ENCODE measurements around the gene SMIM35.

Gene SMIM35

DNA sequence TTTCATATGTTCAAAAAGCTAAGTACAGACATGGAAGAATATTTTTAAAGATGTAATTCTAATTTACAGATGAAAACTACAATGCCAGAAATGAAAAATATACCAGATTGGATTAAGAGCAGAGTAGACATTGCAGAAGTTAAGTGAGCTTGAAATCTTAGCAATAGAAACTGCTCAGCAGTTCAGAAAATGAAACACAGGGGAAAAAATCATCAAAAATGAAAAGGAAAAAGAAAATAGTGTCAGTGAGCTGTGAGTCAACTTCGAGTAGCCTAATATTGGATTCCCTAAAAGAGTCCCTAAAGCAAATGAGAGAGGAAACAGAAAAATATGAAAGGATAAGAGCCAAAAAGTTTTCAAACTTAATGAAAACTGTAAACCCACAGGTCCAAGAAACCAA is 126.4 kb downstream of the SMIM35 start:
- Histone ChIP-seq H3K4me1 (ENCODE audit: control insufficient read depth in 1 of 2, insufficient read depth in 1 of 2, low read depth in 1 of 2, low read length in 1 of 2) (peaks cover 0 to 6% of the 10 kb centered on the region in 2 experiments), H3K27me3 (no peaks in the 10 kb centered on the region), H3K27ac (no peak overlapping the region), H3K36me3 (no peaks in the 10 kb centered on the region), H3K9me3 (no peaks in the 10 kb centered on the region), H3K4me3 (ENCODE audit: low read depth in 1 of 2, low read length in 1 of 2) (no peak overlapping the region)
- TF ChIP-seq, protein P1, sequence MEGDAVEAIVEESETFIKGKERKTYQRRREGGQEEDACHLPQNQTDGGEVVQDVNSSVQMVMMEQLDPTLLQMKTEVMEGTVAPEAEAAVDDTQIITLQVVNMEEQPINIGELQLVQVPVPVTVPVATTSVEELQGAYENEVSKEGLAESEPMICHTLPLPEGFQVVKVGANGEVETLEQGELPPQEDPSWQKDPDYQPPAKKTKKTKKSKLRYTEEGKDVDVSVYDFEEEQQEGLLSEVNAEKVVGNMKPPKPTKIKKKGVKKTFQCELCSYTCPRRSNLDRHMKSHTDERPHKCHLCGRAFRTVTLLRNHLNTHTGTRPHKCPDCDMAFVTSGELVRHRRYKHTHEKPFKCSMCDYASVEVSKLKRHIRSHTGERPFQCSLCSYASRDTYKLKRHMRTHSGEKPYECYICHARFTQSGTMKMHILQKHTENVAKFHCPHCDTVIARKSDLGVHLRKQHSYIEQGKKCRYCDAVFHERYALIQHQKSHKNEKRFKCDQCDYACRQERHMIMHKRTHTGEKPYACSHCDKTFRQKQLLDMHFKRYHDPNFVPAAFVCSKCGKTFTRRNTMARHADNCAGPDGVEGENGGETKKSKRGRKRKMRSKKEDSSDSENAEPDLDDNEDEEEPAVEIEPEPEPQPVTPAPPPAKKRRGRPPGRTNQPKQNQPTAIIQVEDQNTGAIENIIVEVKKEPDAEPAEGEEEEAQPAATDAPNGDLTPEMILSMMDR (IDR thresholded peaks at IDR 0.05) = no peak

DNA sequence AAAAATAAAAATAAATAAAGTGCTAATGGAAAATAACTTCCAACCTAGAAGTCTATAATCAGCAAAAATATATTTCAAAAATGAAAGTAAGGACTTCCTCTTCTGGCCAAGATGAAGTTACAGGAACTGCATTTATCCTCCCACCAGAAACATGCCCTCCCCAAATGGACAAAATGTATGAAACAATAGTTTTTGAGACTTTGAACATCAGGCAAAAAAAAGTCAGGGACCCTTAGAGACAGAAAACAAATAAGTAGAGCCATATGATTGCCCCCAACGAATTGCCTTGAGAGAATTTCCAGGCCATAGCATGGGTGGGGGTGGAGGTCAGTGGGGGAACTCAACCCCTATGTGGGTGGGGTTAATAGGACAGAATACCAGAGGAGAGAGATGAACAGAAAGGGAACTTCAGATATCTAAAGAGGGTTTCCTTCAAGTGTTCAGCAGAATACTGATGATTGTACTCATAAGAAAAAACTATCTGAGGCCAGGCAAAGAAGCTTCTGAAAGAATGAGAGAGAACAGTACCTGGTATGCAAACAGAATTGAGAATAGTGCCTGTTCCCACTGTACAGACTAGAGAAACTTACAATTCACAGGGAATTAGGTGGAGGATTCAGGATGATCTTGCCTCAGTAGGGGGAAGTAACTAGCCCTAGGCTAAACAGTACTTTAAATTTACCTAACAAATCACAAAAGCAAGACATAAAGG is 127.2 kb downstream of the SMIM35 start:
- Histone ChIP-seq H3K36me3 (no peaks in the 10 kb centered on the region), H3K27me3 (no peaks in the 10 kb centered on the region), H3K4me3 (ENCODE audit: low read depth in 1 of 2, low read length in 1 of 2) (no peak overlapping the region), H3K4me1 (ENCODE audit: control insufficient read depth in 1 of 2, insufficient read depth in 1 of 2, low read depth in 1 of 2, low read length in 1 of 2) (peaks cover 0 to 6% of the 10 kb centered on the region in 2 experiments), H3K9me3 (no peaks in the 10 kb centered on the region), H3K27ac (no peak overlapping the region)
- TF ChIP-seq, protein P1 (IDR thresholded peaks at IDR 0.05) = no peak

DNA sequence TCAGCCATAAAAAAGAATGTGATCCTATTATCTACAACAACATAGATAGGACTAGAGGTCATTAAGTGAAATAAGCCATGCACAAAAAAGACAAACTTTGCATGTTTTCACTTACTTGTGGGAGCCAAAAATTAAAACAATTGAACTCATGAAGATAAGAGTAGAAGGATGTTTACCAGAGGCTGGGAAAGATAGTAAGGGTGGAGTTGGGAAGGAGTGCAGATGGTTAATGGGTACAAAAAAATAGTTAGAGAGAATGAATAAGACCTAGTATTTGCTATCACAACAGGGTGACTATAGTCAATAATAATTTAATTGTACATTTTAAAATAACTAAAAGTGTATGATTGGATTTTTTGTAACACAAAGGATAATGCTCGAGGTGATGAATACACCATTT is 127.8 kb downstream of the SMIM35 start:
- H3K27ac ChIP-seq = no peak overlapping the region
- no peaks in the 10 kb centered on the region for H3K27me3 ChIP-seq
- H3K9me3 ChIP-seq = no peaks in the 10 kb centered on the region
- peaks cover 0 to 6% of the 10 kb centered on the region in 2 experiments for H3K4me1 ChIP-seq (ENCODE audit: control insufficient read depth in 1 of 2, insufficient read depth in 1 of 2, low read depth in 1 of 2, low read length in 1 of 2)
- no peaks in the 10 kb centered on the region for H3K36me3 ChIP-seq
- no peak overlapping the region for H3K4me3 ChIP-seq (ENCODE audit: low read depth in 1 of 2, low read length in 1 of 2)
- TF ChIP-seq, protein P1 (IDR thresholded peaks at IDR 0.05) = no peak

Data from neutrophil (primary cell).